Activated CD4-positive, alpha-beta T cell treated with anti-CD3 and anti-CD28 coated beads for 24 hours (primary cell): ENCODE results near the gene BAAT.
"Not testable (repeated sequence)": the region's sequence is repeated elsewhere in the genome, so short reads cannot be mapped to it uniquely, and the experiment has no call there.

ENCODE experiments used
- DNase-seq, 2 donors: peaks; one replicate each; pipeline ENCODE4 v3.0.0-alpha.2; 2020; ENCODE audit warnings: low read depth in 2 of 2

Gene BAAT

GRCh38 chr9:101384873-101385536, at the start of gene BAAT:
Gene BAAT (minus strand): TSS chr9:101385006. CDS start chr9:101371404, 13,602 bp downstream.
- DNase-seq = not testable (repeated sequence)

- no peak for DNase-seq
These were observed 48.4 kb upstream of the BAAT start for GRCh38 chr9:101433229-101433628.

GRCh38 chr9:101432740-101433139, 47.9 kb upstream of the BAAT start:
- DNase-seq = no peak

- no peak for DNase-seq
These were observed 47.4 kb upstream of the BAAT start for GRCh38 chr9:101432171-101432570.

GRCh38 chr9:101429736-101430135, 44.9 kb upstream of the BAAT start:
- no peak for DNase-seq

GRCh38 chr9:101428909-101429308, 44.1 kb upstream of the BAAT start:
- no peak for DNase-seq

- no peak for DNase-seq
These were observed 43.3 kb upstream of the BAAT start for GRCh38 chr9:101427957-101428655.

- no peak for DNase-seq
These were observed 42.6 kb upstream of the BAAT start for GRCh38 chr9:101427358-101427757.

- DNase-seq = no peak
These were observed 36.9 kb upstream of the BAAT start for GRCh38 chr9:101421653-101422065.

GRCh38 chr9:101419863-101420262, 35.1 kb upstream of the BAAT start:
- no peak for DNase-seq

GRCh38 chr9:101418518-101419430, 34.0 kb upstream of the BAAT start:
- no peak for DNase-seq

- no peak for DNase-seq
These were observed 33.2 kb upstream of the BAAT start for GRCh38 chr9:101417977-101418376.

- DNase-seq = no peak
These were observed 32.6 kb upstream of the BAAT start for GRCh38 chr9:101417389-101417788.

- no peak for DNase-seq
These were observed 30.8 kb upstream of the BAAT start for GRCh38 chr9:101415578-101415977.

GRCh38 chr9:101414839-101415238, 30.0 kb upstream of the BAAT start:
- DNase-seq = no peak

- DNase-seq = no peak
These were observed 24.3 kb upstream of the BAAT start for GRCh38 chr9:101409079-101409477.

GRCh38 chr9:101408374-101409078, 23.7 kb upstream of the BAAT start:
- no peak for DNase-seq

- DNase-seq = no peak
These were observed 18.9 kb upstream of the BAAT start for GRCh38 chr9:101403516-101404285.

- no peak for DNase-seq
These were observed 15.3 kb upstream of the BAAT start for GRCh38 chr9:101400120-101400519.

- DNase-seq = no peak
These were observed 14.8 kb upstream of the BAAT start for GRCh38 chr9:101399643-101399970.
